H9 (cell line): Measurements from ENCODE around the gene VENTX. TPM values are rescaled to one million over a fixed set of nuclear protein-coding genes. Genes with fewer than 3 reads are reported as not detected.

Source experiments
- DNase-seq: peaks from one replicate; pipeline ENCODE4 v3.0.0-alpha.2; 2017
- H2AFZ ChIP-seq: one replicate; pipeline ENCODE4 v1.6.1; 2013; ENCODE audit warnings: mild to moderate bottlenecking, low read length, control low read depth, moderate library complexity
- H2AK5ac ChIP-seq: 2 replicates; pipeline ENCODE4 v1.6.1; 2013; ENCODE audit warnings: low read length, control low read depth, mixed read lengths; ENCODE audit not compliant: insufficient read length
- H2BK120ac ChIP-seq: one replicate; pipeline ENCODE4 v1.6.1; 2013; ENCODE audit warnings: low read depth, mild to moderate bottlenecking, low read length, control low read depth, inconsistent platforms; ENCODE audit not compliant: poor library complexity, severe bottlenecking
- H2BK12ac ChIP-seq: 2 replicates; pipeline ENCODE4 v1.6.1; 2013; ENCODE audit warnings: low read length, control low read depth, mixed read lengths, low read depth; ENCODE audit not compliant: insufficient read length
- H2BK15ac ChIP-seq: 2 replicates; pipeline ENCODE4 v1.6.1; 2013; ENCODE audit warnings: low read depth, low read length, control low read depth
- H2BK20ac ChIP-seq: one replicate; pipeline ENCODE4 v1.6.1; 2013; ENCODE audit warnings: low read depth, mild to moderate bottlenecking, low read length, control low read depth, inconsistent platforms; ENCODE audit not compliant: poor library complexity, severe bottlenecking
- H2BK5ac ChIP-seq: 2 replicates; pipeline ENCODE4 v1.6.1; 2013; ENCODE audit warnings: low read length, control low read depth, mixed read lengths; ENCODE audit not compliant: insufficient read length
- H3K14ac ChIP-seq: 2 replicates; pipeline ENCODE4 v1.6.1; 2013; ENCODE audit warnings: low read length, control low read depth; ENCODE audit not compliant: insufficient read depth
- H3K18ac ChIP-seq: 2 replicates; pipeline ENCODE4 v1.6.1; 2013; ENCODE audit warnings: low read depth, mild to moderate bottlenecking, mixed read lengths, low read length, control low read depth; ENCODE audit not compliant: insufficient read length
- H3K23ac ChIP-seq: 2 replicates; pipeline ENCODE4 v1.6.1; 2013; ENCODE audit warnings: low read length, control low read depth, mixed read lengths, low read depth; ENCODE audit not compliant: insufficient read length
- H3K23me2 ChIP-seq: 2 replicates; pipeline ENCODE4 v1.6.1; 2013; ENCODE audit warnings: low read depth, mild to moderate bottlenecking, mixed read lengths, low read length, control low read depth; ENCODE audit not compliant: insufficient read length, poor library complexity, severe bottlenecking
- H3K27ac ChIP-seq: 2 replicates; pipeline ENCODE4 v1.5.1; 2013; ENCODE audit warnings: low read length, control low read depth, mixed read lengths, low read depth; ENCODE audit not compliant: insufficient read length
- H3K27me3 ChIP-seq: 2 replicates; pipeline ENCODE4 v1.6.1; 2013; ENCODE audit warnings: low read length, control low read depth, inconsistent platforms; ENCODE audit not compliant: insufficient read depth
- H3K4ac ChIP-seq: 2 replicates; pipeline ENCODE4 v1.6.1; 2013; ENCODE audit warnings: low read depth, mild to moderate bottlenecking, control low read depth, inconsistent platforms, low read length, moderate library complexity
- H3K4me1 ChIP-seq: 2 replicates; pipeline ENCODE4 v1.6.1; 2013; ENCODE audit warnings: low read length, control low read depth, inconsistent platforms; ENCODE audit not compliant: insufficient read depth
- H3K4me2 ChIP-seq: 2 replicates; pipeline ENCODE4 v1.6.1; 2013; ENCODE audit warnings: low read length, control low read depth, mixed read lengths; ENCODE audit not compliant: insufficient read length, insufficient read depth
- H3K56ac ChIP-seq: 2 replicates; pipeline ENCODE4 v1.6.1; 2013; ENCODE audit warnings: low read depth, mild to moderate bottlenecking, mixed read lengths, low read length, control low read depth; ENCODE audit not compliant: insufficient read length
- H3K79me1 ChIP-seq: 2 replicates; pipeline ENCODE4 v1.6.1; 2013; ENCODE audit warnings: low read depth, mild to moderate bottlenecking, moderate library complexity, low read length, control low read depth, inconsistent platforms; ENCODE audit not compliant: insufficient read depth, poor library complexity, severe bottlenecking
- H3K79me2 ChIP-seq: 2 replicates; pipeline ENCODE4 v1.6.1; 2013; ENCODE audit warnings: low read length, control low read depth, inconsistent platforms; ENCODE audit not compliant: insufficient read depth
- H3K9ac ChIP-seq: 2 replicates; pipeline ENCODE4 v1.6.1; 2013; ENCODE audit warnings: low read length, control low read depth, mixed read lengths; ENCODE audit not compliant: insufficient read length; ENCODE audit errors: extremely low read depth
- H3K9me3 ChIP-seq: one replicate; pipeline ENCODE4 v1.6.1; 2013; ENCODE audit warnings: low read depth, low read length, inconsistent platforms; ENCODE audit not compliant: control insufficient read depth
- H3T11ph ChIP-seq: one replicate; pipeline ENCODE4 v1.6.1; 2013; ENCODE audit warnings: mild to moderate bottlenecking, low read length, control low read depth, inconsistent platforms
- H4K20me1 ChIP-seq: one replicate; pipeline ENCODE4 v1.6.1; 2013; ENCODE audit not compliant: control insufficient read depth, insufficient read length, insufficient read depth
- H4K5ac ChIP-seq: 2 replicates; pipeline ENCODE4 v1.6.1; 2013; ENCODE audit warnings: low read depth, mild to moderate bottlenecking, mixed read lengths, low read length, control low read depth; ENCODE audit not compliant: insufficient read length
- H4K8ac ChIP-seq: replicated peaks from 2 replicates; pipeline ENCODE4 v1.6.1; 2013; ENCODE audit warnings: low read length, control low read depth, mixed read lengths, low read depth; ENCODE audit not compliant: insufficient read length
- H4K91ac ChIP-seq: 2 replicates; pipeline ENCODE4 v1.6.1; 2013; ENCODE audit warnings: low read depth, mild to moderate bottlenecking, moderate library complexity, mixed read lengths, low read length, control low read depth; ENCODE audit not compliant: insufficient read length
- H3K27ac Mint-ChIP-seq, 3 experiments: 2 replicates in 2 of 3; 3 replicates in 1 of 3; pipeline ENCODE4 v1.8.0; 2020 to 2021; ENCODE audit warnings: mixed read lengths in 3 of 3, mild to moderate bottlenecking in 1 of 3, moderate library complexity in 1 of 3
- H3K27me3 Mint-ChIP-seq: 2 replicates; pipeline ENCODE4 v1.8.0; 2021; ENCODE audit warnings: low read depth, mild to moderate bottlenecking, moderate library complexity, mixed read lengths
- H3K36me3 Mint-ChIP-seq, 3 experiments: 2 replicates in 2 of 3; 3 replicates in 1 of 3; pipeline ENCODE4 v1.8.0; 2020 to 2021; ENCODE audit warnings: low read depth in 3 of 3, mixed read lengths in 3 of 3; ENCODE audit not compliant: insufficient read depth in 1 of 3
- H3K4me1 Mint-ChIP-seq, 2 experiments: 2 replicates each; pipeline ENCODE4 v1.8.0; 2020; ENCODE audit warnings: mixed read lengths in 2 of 2
- H3K4me3 Mint-ChIP-seq, 2 experiments: 2 replicates in 1 of 2; 3 replicates in 1 of 2; pipeline ENCODE4 v1.8.0; 2020 to 2021; ENCODE audit warnings: mild to moderate bottlenecking in 2 of 2, mixed read lengths in 2 of 2, moderate library complexity in 1 of 2
- H3K9me3 Mint-ChIP-seq, 2 experiments: 2 replicates in 1 of 2; 3 replicates in 1 of 2; pipeline ENCODE4 v1.8.0; 2020; ENCODE audit warnings: mild to moderate bottlenecking in 2 of 2, mixed read lengths in 2 of 2, moderate library complexity in 1 of 2
- WGBS: extraction: QIAGEN DNeasy Blood & Tissue Kit; methylation state at CpG from one replicate; pipeline ENCODE4 v1.1.7; 2013; ENCODE audit warnings: missing lambda C conversion rate, low lambda C conversion rate, mixed read lengths; ENCODE audit not compliant: insufficient read length; ENCODE audit errors: extremely low coverage; 5-methylcytosine and 5-hydroxymethylcytosine counted together
- total RNA-seq: library from RNA; stranded (reverse); gene quantifications from 2 replicates; pipeline ENCODE4 v1.2.1, GENCODE V29; 2021
- TF ChIP-seq, protein P1 (sequence below): fragments of 200-600 bp; sonication (generic); conservative IDR thresholded peaks from 3 replicates; pipeline ENCODE4 v1.8.0; 2021; ENCODE audit warnings: antibody characterized with exemption, mild to moderate bottlenecking

Gene VENTX
- total RNA-seq, 1 experiment from 2014 or later = 10.9 TPM

DNA sequence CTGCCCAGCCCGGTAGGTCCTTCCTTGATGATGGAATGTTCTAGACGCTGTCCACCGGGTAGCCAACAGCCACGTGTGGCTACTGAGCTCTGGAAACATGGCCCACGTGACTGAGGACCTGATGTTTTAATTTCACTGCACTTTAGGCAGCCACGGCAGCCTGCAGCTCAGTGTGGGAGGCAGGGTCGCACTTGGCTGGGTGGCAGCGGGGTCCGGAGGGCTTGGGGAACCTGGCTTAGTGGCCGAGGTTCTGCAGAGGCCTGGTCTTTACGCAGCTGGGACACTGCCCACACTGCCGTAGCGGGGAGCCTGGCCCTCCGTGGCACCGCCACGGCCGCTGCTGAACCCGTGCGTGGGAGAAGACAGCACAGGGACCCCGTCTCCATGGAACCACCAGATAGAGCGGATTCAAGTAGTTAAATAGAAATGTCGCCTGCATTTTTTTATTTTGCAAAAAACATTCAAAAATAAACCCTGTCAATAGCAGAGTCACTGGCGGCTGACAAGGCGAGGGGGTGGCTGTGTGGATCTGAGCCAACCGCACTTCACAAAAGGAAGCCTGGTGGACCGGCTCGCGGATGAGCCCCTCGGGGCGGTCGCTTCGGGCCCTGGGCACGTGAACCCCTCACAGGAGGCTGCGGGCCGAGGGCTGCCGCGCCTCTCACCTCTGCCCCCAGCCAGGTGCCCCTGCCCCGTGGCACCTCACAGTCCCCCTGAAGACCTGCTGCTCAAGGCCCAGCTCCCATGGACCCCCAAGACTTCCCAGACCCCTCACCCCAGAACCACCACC, 33.2 kb upstream of the VENTX start:
- Histone ChIP-seq H3K9ac (no peak overlapping the region), H2AFZ (no peak overlapping the region), H4K20me1 (no peaks in the 10 kb centered on the region), H2BK5ac (no peak overlapping the region), H2AK5ac (no peak overlapping the region), H2BK12ac (no peak overlapping the region), H4K5ac (no peak overlapping the region), H4K8ac (peak overlapping the region; percentile 36), H2BK15ac (no peak overlapping the region), H3K56ac (no peak overlapping the region), H3K14ac (no peak overlapping the region; the same call in 1 of the 2 replicates), H3K23me2 (no peaks in the 10 kb centered on the region), H3K4ac (no peak overlapping the region), H3K79me2 (no peaks in the 10 kb centered on the region), H3K9me3 (no peaks in the 10 kb centered on the region), H3K23ac (no peak overlapping the region), H2BK20ac (no peak overlapping the region), H3T11ph (no peak overlapping the region), H3K4me1 (no peaks in the 10 kb centered on the region), H3K79me1 (no peaks in the 10 kb centered on the region), H3K27ac (no peak overlapping the region), H2BK120ac (no peak overlapping the region), H3K27me3 (no peaks in the 10 kb centered on the region), H3K18ac (no peak overlapping the region), H4K91ac (no peak overlapping the region), H3K4me2 (no peak overlapping the region)
- H3K9me3 Mint-ChIP-seq = no peaks in the 10 kb centered on the region
- no peaks in the 10 kb centered on the region for H3K4me1 Mint-ChIP-seq
- H3K4me3 Mint-ChIP-seq = no peak overlapping the region
- no peaks in the 10 kb centered on the region; the same call in 1 of the 2 replicates for H3K27me3 Mint-ChIP-seq
- peaks cover under 1 to 5% (median 1%) of the 10 kb centered on the region in 3 experiments; a peak in 3 of 7 replicates for H3K36me3 Mint-ChIP-seq
- DNase-seq = no peak
- WGBS = no CpG with 5 or more reads among the region's 38 CpGs
- TF ChIP-seq, protein P1, sequence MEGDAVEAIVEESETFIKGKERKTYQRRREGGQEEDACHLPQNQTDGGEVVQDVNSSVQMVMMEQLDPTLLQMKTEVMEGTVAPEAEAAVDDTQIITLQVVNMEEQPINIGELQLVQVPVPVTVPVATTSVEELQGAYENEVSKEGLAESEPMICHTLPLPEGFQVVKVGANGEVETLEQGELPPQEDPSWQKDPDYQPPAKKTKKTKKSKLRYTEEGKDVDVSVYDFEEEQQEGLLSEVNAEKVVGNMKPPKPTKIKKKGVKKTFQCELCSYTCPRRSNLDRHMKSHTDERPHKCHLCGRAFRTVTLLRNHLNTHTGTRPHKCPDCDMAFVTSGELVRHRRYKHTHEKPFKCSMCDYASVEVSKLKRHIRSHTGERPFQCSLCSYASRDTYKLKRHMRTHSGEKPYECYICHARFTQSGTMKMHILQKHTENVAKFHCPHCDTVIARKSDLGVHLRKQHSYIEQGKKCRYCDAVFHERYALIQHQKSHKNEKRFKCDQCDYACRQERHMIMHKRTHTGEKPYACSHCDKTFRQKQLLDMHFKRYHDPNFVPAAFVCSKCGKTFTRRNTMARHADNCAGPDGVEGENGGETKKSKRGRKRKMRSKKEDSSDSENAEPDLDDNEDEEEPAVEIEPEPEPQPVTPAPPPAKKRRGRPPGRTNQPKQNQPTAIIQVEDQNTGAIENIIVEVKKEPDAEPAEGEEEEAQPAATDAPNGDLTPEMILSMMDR = no peak
- H3K27ac Mint-ChIP-seq = no peak overlapping the region
